HG02938 (cell line): Measurements from ENCODE around the gene ORM2.
"Not testable (repeated sequence)": the region's sequence is repeated elsewhere in the genome, so short reads cannot be mapped to it uniquely, and the experiment has no call there.

Experiments used
- ATAC-seq: cut with Tn5 transposase; IDR thresholded peaks from one replicate; pipeline ENCODE4 v1.9.1; 2021; ENCODE audit warnings: mild to moderate bottlenecking, moderate library complexity; ENCODE audit not compliant: unreplicated experiment

ORM2 gene

DNA sequence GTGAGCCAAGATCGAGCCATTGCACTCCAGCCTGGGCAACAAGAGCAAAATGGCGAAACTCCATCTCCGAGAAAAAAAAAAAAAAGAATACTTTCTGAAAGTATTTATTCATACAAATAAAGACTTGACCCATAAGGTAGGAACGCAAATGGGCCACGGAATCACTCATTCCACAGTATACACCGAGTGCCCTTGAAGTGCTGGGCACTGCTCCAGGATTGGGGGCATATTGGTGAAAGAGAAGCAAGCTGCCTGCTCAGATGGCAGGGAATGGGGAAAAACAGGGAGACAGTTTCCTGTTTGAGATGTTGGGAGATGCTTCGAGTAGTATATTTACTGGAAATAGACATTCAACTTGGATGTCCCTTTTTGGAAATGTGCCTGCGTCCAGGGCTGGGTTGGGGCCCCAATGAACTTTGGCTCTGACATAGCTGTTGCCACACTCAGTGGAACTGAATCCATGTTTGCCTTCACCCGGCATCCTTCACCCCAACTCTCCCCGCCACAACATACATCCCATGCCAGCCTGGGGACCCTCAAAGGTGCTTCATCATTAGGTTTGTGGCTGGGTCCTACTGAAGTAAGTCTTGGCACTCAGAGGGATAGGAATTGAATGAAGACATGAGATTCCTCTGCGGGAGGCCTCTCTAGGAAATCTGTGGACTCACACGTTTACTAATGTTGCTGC lies 588 bp upstream of the ORM2 start:
- not testable (repeated sequence) for ATAC-seq

DNA sequence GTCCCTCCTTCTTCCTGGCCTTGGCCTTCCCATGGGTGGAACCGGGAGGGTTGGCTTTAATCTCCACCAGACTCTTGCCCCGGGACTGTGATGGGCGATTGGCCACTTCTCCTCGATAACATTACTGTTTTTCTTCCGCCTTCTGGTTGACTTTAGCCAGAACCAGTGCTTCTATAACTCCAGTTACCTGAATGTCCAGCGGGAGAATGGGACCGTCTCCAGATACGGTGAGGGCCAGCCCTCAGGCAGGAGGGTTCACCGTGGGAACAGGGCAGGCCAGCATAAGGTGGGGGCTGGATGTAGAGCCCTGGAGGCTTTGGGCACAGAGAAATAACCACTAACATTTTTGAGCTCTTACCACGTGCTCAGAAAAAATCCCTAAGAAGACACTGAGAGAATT lies 967 bp downstream of the ORM2 start:
- no peak for ATAC-seq

- ATAC-seq = not testable (repeated sequence)
Measured at GRCh38 chr9:114331229-114332195, 1.8 kb downstream of the ORM2 start.

- ATAC-seq = not testable (repeated sequence)
Measured at GRCh38 chr9:114332474-114333040, 2.9 kb downstream of the ORM2 start.

DNA sequence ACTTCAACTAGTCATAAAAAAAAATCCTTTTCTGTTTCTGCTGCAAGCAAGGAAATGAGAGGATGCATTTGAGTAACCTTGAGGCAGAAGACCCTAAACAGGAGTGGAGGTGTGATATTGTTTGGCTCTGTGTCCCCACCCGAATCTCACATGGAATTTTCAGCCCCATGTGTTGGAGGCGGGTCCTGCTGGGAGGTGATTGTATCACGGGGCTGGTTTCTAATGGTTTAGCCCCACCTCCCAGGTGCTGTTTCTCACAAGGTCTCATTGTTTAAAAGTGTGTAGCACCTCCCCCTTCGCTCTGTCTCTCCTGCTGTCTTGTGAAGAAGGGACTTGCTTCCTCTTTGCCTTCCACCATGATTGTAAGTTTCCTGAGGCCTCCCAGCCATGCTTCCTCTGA lies 4.0 kb downstream of the ORM2 start:
- not testable (repeated sequence) for ATAC-seq

DNA sequence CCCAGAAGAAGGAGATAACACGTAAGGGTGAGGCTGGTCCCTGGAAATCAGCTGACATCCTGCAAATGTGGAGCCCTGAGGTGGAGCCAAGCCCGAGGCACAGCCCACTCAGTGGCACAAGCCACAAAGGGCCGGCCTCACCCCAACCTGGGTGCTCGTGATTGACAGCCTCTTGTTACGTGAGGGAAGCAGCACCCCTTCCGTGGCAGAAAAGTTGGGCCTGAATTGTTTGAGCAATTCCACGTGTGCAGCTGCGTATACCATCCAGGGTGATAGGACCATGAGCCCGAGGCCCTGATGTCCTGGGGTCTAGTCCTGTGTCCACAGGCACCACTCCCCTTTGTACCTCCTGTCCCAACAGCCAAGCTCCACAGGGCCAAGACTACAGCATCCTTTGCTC lies 4.8 kb downstream of the ORM2 start:
- ATAC-seq = no peak

DNA sequence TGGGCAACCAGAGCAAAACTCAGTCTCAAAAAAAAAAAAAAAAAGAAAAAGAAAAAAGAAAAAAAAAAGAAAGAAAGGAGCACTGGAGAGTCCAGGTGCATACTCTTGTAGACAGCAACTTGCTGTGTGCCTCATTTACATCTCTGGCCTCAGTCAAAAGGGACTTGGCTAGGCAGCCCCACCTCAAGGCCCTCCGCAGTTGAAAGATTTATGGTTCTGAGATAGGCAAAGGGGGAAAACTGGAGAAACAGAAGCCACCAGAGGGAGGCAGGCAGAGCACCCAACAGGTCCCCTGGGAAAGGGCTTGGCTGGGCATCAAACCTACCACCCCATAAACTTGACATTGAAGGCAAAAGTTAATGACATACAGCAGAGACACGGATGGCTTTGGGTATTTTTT lies 6.1 kb downstream of the ORM2 start:
- no peak for ATAC-seq

- no peak for ATAC-seq
Measured at GRCh38 chr9:114336157-114336556, 6.5 kb downstream of the ORM2 start.

GRCh38 chr9:114336699-114337395 lies 7.2 kb downstream of the ORM2 start:
- ATAC-seq = no peak

DNA sequence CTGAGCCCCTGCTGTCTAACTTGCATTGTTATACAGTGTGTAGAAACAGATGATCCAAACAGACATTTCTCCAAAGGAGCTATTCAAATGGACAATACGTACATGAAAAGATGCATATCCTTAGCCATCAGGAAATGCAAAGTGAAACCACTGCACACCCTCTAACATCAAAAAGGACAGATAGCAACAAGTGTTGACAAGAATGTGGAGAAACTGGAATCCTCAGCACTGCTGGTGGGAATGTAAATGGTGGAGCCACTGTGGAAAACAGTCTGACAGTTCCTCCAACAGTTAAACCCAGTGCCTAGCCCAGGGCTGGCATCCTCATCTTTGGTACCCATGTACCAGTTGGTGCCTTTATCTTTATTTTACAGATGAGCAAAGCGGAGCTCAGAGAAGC lies 8.5 kb downstream of the ORM2 start:
- ATAC-seq = no peak

GRCh38 chr9:114339130-114339908 lies 9.7 kb downstream of the ORM2 start:
- no peak for ATAC-seq

DNA sequence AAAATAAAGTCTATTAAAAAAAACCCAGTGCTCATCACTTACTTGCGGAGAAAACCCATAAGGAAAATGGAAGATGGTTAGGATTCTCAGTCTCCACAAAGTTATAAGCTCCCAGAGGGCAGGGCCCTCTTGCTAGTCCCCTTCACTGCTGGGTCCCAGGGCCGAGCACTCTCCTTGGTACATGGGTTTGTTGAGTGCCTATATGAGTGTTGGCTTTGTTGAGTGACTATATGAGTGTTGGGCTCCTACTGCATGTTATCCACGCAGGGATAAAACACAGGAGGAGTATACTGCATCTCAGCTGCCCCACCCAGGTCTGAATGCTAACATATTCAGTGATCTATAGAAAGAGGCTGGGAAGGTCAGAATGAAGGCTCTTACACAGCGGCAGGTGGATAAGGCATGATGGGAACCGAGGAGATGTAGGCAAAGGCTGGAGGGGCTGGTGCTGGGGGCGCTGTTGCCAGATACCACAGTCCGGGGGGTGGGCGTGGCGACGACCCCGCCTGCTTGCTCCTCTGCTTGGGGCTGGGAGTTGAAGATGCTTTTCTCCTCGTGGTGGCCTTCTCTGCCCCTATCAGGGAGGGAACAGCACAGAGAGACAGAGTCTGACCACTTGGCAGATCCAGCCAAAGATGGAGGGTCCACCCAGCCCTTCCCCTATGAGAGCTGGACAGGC lies 11.6 kb downstream of the ORM2 start:
- ATAC-seq = no peak

DNA sequence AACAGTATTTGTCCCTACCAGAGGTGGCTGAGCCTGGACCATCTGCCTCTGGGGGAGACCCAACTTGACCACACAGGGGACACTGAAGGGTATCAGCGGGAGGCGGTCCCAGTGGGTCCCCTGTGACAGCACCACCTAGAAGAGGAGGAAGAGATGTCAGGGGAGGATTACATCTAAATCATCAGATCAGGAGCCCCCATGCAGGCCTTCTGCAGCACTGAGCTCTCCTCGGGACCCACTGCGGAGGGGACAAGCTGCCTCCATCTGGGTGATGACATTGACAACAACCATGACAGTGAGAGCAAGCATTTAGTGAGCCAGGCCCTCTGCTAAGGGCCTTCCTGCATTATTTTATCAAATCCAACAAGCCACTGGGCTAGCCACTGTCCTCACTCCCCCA lies 12.3 kb downstream of the ORM2 start:
- no peak for ATAC-seq

DNA sequence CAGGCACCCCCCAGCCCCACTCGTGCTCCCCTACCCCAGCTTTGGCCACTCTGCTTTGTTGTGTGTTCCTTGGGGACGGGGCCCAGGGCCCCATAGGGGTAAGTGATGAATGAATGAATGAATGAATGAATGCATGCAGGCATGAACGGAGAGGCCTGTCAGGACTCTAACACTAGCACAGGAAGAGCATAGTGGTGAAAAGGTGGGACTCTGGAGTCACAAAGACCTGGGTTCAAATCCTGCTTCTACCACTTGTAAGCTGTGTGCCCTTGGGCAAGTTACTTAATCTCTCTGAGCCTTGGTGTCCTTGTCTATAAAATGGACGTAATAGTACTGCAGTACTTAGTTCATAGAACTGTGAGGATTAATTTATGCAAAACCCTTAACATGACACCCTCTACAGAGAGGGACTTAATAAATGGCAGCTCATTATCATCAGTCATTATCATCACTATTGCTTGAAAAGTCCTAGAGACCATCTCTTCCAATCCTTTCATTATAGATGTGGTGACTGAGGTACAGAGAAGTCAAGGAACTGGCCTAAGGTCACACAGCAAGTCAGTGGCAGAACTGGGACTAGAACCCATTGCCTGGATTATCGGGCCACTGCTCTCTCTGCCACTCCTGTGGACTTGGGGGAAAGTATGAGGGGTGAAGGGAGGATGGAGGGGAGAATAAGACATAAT lies 13.2 kb downstream of the ORM2 start:
- ATAC-seq = no peak

- ATAC-seq = no peak
Measured at GRCh38 chr9:114343471-114344187, 14.0 kb downstream of the ORM2 start.

DNA sequence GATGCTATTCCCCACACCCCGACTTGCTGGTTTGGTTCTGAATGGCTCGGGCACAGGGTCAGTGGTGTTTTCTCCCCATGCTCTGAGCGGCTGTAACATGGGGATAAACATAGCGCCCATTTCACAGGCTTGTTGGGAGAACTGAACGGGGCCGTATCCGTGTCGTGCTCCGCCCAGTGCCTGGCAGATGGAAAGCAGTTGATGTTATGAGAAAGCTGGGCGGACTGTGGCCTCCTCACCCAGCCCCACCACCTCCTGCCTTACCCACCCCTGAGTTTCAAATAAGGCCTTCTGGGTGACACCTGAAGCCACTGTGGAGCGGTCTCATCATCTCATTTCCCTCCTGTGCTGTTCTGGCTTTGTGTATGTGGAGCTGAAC lies 14.5 kb downstream of the ORM2 start:
- no peak for ATAC-seq

DNA sequence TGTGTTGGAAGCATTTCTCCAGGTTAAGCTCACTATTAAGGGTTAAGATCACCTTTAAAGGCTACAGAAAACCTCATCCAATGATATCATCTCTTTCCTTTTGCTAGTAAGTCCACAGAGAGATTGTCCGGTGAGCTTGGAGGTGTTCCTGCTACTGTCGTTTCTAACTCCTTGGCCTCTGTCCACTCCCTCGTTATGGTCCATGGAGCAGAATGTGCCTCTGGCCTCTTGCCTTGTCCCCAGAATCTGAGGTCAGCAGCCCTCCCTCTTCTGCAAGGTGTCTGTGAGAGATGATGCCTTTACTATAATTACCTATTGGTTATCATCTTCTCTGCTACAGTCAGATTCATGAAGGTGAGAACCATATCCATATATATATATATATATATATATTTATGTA lies 15.0 kb downstream of the ORM2 start:
- ATAC-seq = no peak

DNA sequence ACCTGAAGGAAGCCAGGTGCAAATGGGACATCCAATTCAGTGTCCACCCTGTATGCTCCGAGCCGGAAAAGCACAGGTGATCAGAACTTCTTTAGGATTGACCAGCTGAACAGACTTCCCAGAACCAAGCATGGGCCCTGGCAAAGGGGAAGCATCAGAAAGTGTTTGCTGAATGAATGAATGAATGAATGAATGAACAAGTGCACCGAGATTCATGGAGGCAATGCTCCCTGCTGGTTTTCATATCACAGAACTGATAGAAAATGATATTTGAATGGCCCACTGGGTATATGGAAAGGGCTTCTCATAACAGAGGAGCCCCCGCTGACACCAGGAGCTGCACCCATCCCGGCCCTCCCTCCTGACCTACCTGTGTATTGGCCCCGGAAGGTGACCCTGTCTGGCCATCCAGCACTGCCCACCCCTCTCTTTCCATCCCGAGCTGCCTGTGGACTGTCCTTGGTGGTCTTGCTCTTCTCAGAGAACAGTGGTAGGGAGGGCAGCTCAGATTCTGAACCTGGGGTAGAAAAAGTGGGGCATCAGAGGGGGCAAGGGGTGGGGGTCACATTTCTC lies 15.9 kb downstream of the ORM2 start:
- no peak for ATAC-seq
